Activated naive CD4-positive, alpha-beta T cell (primary cell): ENCODE measurements around the gene ALG2.

Experiments used
- DNase-seq, 4 experiments: peaks; one replicate each; lab custom pipeline; 2025; lab: John Stamatoyannopoulos, UW

ALG2 gene

DNA sequence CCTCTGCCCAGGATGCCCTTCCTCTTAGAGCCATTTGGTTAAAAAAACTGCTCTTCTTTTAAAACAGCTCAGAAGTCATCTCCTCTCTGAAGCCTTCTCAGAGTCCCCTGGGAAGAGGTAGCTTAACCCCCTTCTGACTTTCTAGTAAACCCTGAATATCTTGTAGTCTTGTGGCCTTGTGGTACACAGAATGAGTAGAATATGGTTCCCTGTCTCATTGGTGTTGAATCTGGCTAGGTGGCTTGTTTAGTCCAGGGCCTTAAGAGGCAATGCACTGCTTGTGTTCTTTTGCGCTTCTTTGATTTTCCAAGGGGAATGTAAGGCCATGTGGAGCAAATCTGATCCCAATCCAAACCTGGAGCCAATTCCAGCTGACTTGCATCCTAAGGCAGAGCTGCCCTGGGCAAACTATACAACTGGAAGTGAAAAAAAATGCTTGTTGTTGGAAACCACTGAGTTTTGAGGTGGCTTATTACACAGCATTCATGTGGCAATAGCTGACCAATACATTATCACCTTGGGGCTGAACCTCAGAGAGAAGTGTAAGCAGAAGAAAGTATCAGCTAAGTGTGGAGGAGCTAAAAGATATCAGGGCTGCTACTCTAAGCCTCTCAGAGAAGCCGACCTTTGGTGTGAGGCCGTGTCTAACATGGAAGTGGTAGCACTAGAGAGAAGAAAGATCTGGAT is 31.0 kb downstream of the ALG2 start:
- no peak for DNase-seq

DNA sequence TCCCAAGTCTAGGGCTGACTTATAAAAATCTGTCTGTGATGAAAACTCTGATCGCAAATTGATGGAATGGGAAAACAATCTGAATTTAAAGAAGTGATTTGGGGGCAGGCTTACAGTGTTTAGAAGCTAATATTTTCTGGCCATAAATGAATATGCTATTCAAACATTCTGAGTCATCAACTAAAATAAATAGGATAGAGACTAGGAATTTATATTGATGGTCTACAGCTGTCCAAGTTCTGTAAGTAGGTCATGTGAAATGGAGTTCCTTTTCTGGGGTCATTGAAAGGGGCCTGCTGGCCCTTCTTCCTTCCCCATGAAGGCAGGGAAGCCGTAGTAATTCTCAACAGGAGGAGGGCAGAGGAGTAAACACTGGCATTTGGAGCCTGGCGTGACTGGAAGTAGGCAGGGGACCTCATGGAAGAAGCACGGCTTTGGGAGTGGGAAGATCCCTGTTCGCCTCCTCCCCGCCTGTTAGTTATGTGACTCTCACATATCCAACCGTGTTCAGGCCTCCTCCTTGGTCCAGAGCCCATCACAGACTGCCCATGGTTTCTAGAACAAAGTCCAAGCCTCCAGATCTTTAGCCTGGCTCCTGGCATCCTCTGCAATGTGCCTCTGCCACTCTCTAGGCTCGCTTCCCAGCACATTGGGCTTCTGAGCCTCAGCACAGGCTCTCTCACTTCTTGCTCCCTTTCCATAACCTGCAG is 31.7 kb downstream of the ALG2 start:
- DNase-seq: no peak

DNA sequence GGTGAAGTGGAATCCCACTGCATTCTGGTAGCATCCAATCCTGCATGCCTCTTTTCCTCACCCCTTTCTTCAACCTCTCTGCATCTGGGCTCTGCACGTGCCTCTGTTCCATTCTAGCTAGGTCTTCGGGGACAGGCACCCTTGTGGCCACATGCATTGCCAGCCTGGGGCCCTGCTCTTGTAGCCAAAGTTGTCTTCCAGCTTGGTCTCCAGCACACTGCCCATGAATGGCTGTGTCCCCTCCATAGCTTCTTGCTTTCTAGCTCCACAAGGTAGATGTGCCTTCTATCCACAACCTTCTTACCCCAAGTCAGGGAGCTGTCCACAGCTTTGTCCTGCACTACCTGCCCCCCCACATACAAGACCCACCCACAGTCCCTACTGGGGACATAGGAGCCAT is 32.6 kb downstream of the ALG2 start:
- DNase-seq: no peak

DNA sequence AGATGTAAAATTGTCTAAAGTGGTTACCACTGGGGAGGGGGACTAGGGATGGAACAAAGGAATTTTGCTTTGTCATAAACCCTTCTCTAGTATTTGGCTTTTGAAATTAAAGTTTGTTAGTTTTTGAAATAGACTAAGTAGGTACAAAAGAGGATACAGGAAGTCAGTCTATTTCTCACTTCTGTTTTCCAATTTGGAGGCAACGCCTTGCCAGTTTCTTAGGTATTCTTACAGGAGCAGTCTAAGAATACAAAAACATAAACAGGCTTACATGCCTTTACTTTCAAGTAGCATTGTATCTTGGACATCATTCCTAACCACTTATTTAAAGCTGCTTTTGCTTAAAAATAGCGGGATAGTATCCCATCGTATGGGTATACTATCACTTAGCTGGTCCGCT is 34.4 kb downstream of the ALG2 start:
- no peak for DNase-seq

DNA sequence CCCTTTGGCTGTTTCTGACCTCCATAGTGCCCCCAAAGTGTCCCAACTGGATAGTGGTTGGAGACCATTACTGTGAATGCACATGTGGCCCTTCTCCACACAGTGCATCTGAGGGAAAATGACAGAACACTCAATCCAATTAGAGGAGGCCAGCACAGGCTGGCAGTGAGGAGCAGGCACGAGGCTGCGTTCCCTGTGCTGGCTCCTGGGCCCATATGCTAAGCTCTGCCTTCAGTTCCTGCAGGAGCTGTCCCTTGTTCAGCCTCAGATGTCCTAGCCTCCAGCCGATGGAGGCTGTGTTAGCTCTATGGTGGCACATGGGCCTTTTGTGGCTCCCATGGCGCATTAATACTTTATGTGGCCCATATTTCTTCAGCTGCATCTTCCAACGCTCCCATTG is 35.8 kb downstream of the ALG2 start:
- DNase-seq: no peak

DNA sequence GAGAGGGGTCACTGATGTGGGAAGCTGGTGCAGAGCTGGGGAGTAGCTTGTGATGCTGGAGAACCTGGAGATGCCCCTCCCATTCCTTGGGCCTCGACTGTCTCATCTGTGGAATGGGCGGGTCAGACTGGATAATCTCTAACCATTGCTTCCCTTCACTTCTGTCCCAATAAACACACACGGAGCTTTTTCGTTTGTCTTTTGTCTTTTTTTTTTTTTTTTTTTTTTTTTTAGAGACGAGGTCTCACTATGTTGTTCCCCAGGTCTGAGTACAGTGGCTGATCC is 36.5 kb downstream of the ALG2 start:
- DNase-seq: no peak

DNA sequence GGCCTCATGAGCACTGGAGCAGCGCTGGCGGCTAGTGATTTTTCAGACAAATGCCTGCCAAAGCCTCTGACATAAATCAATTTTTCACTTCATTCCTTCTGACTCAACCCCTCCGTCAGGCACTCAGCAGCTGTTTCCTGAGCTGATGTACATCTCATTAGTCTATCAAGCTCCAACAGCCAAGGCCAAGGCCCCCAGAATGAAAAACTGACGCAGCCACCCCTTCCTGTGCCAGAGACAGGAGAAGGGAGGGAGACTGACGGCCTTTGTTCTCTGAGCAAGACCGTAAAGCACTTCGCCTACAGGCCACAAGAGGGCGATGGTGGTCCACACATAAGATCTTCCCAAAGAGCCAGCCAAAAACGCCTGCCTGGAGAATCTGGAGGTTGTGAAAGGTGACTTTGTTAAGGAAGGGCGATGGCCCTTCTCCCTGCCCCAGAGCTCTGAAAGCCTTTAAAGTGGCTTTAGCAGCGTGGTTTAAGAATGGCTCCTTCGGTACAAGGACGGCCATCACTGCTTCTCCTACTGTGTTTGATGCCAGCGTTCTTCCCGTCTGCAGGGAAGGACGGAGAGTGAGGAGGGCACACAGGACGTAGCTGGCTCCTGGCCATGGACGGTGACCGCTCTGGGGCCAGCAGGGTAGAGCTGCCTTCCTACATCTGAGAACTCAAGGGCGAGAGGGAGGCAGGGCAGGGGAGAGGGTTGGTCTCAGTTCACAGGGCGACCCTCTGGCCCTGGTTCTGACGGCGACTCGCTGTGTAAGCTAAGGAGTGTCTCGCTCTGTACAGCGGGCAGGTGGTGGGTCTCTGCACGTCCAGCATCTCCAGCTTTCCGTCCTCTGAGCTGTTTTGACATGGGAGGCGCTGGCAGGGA is 37.0 kb downstream of the ALG2 start:
- peak; percentile 31 to 59 (median 39) for DNase-seq

DNA sequence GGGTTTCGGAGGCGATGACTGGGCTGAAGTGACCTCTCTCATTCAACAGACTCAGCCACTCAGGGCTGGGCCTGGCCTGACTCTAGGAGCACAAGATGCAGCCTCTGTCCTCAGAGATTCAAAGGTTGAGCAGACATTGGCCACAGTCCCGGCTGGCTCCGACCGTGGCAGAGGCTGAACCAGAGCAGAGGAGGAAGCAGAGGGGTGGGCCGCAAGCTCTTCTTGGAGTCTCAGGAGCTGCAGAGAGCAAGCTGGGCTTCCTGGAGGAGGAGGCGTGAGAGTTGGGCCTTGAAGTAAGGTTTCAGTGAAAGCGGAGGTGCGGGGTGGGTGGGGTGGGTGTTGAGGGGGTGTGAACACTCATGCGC is 37.6 kb downstream of the ALG2 start:
- DNase-seq: no peak

DNA sequence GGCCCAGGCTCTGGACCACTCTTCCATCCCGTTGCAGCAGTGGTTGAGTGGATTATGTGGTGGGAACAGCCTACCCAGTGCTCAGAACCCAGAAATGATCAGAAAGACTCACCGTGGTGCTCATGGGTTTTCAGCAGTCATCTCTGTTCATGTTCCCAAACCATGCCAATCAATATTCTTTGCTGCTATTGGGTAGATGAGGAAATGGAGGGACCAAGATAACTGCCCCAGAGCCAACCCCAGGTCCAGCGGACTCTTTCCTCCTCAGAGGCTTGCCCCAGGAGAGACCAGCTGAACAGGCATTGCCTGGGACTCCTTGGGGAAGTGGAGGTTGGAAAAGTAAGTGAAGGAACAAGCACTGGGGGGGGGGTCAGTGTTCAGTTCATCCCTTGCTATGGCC is 38.1 kb downstream of the ALG2 start:
- no peak for DNase-seq

DNA sequence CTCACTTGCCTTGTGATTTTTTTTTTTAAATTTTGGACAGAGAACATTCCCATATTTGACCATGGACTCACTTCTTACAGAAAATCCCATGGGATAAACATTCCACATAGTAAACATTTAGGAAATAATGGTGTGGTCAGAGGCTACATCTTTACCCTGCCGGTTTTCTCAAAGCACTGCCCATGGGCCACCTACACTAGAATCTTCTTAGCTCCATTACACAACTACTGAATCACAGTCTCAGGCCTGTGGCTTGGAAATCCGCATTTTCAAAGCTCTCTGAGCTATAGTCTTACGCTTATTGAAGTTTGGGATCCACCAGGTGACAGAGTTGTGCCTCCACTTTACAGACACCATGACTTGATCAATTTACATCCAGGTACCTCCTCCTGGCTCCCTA is 39.4 kb downstream of the ALG2 start:
- DNase-seq: no peak

DNA sequence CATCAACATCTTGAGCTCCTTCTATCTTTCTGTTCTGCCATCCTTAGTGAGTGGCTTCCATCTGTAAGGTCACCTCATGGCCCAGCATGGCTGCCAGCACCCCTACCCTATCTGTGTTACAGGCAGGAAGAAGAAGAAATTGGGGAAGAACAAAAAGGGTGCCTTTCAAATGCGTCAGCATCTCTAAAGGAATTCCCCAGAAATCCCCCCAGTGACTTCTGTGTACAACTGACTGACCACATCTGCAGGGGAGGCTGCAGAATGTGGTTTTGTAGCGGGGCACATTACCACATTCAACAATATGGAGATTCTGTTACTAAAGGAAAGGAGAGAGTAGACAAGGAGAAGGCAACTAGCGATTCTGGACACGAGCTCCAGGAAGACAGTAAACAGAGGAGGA is 40.1 kb downstream of the ALG2 start:
- DNase-seq: no peak

DNA sequence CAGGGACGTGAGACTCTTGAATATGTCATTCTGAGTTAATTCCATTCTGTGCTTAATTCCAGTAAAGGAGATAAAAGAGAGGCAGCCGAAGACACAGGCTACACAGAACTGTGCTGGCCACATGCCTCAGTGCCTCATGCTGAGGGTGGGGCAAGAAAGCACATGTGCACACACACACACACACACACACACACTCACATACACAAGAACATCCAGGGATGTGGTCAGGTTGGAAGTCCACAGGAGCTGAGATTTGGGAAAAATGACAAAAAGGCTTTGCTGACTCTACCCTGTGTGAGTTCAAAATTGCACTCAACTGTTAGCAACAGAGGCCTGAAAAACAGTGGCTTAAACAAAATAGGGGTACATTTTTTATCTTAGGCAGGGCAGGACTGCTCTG is 40.5 kb downstream of the ALG2 start:
- DNase-seq: no peak

DNA sequence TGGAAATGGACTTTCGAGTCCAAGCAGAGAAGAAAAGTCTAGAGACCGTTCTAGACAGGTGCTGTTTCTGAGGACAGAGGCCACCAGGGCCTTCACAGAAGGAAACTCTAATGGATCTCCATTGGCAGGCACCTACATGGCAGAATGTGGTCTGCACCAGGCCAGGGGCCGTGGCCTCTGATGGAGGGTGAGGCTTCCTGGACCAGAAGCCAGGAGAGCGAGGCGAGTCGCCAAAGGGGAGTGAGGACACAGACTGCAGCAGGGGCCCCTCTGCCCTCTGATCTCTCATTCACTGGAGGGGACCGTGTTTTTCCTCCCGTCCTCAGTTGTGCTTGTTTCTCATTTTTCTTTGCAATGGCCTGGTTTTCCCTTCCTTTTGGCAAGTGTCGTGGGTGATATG is 41.1 kb downstream of the ALG2 start:
- DNase-seq: no peak

DNA sequence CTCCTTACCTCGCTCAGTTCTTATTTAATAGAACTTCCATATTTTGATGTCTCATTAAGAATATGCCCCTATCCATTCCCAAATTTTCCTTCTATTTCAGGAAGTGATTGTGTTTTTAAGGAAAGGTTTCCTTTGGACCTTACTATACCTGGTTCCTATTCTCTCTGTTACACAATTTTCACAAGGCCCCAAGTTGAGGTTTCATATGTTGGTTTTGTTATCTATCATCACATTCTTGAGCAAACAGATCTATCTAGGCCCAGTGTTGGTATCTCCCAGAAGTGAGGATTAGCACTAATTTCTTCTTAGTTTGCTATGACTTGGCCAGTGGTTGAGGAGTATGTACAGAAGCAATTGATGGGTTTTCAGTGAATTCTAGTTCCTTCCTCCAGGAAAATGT is 41.5 kb downstream of the ALG2 start:
- no peak for DNase-seq

DNA sequence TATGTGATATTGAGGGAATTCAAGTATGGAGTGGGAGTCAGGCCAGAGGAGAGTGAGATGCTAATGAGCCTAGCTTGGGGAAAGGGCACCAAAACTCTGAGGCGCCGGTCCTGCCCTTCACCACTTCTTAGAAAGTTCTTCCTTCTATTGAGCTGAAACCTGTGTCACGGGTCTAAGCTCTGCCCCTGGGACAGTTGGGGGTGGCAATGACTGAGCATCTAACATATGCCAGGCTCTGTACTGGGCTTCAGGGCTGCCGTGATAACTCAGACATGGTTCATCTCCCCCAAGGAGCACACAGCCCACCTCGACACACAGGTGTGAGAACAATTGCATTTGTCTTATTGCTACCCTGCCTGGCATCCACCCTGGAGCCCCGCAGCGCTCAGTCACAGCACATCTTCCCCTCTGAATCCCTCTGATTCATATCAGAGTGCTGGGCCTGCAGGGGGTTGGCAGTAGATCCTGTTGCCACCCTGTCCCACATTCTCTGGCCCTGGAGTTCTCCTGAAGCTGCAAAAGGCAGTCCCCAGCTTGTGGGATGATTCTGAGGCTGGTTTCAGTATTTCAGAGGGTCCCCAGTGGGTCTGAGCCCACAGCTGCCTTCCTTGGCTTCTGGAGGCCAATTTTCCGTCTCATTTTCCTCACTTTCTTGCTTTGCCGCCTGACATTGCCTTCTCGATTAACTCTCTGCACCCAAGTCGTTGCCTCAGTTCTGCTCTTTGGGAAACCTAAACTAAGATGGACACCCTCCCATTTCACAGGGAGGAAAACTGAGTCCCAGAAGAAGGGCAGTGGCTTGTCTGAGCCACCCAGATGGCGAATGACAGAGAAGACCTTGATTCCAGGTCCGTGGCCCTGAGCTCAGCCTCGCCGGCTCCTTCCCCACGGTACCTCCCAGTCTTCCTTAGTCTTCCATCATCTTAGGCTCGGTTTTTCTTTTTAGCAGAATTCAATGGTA is 42.5 kb downstream of the ALG2 start:
- DNase-seq: no peak

DNA sequence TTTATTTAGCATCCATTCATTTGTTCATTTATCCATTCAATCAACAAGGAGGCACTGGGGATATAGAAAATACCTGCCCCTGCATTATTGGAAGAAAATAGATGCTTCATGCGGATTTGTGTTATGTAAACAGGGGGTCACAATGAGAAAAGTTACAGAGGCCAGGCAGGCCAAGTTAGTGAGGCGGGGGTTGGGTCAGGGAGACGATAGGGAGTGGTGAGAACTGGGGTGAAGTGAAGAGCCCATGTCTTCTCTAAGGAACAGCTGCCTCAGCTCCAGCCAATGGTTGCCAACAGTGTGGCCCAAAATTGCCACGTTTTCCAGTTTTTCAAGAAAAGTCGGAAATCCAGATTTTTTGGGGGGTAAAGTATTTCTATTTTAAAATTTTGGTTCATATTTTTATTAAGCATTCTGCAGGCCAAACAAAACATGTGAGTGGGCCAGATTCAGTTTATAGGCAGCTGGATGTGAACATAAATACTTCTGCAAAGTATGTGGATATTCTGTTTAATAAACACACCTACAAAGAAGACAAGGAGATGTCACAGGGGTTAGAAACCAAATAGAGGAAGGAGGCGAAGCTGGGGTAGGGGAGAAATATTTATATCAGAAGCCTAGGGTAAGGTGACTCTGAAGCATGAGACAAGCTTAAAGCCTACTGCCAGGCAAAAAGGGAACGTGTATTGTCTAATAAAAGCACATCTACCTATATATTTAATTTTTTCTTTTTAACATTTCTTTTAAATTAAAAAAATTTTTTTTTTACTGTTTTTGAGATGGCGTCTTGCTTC is 44.0 kb downstream of the ALG2 start:
- no peak for DNase-seq

DNA sequence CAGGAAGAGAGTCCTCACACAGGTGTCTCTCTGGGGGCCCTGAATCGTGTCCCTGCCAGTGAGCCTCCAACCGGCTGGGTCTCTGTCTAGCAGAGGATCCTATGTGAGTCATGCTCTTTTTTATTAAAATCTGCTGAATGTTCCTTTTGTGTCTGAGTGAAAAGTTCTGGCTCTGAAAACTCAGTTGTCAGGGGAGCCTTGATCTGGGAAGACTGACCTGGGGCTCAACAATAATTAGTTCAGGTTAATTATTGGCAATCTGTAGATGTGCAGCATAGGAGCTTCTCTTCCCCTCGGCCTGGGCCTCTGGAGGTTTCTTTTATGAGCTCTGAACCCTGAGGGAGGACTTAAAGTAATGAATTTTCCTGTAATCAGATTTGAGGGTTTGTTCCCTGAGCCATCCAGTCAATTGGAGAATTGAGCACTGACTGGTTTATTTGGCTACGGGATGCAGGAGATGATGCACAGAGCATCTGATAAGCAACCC is 45.2 kb downstream of the ALG2 start:
- DNase-seq: no peak

DNA sequence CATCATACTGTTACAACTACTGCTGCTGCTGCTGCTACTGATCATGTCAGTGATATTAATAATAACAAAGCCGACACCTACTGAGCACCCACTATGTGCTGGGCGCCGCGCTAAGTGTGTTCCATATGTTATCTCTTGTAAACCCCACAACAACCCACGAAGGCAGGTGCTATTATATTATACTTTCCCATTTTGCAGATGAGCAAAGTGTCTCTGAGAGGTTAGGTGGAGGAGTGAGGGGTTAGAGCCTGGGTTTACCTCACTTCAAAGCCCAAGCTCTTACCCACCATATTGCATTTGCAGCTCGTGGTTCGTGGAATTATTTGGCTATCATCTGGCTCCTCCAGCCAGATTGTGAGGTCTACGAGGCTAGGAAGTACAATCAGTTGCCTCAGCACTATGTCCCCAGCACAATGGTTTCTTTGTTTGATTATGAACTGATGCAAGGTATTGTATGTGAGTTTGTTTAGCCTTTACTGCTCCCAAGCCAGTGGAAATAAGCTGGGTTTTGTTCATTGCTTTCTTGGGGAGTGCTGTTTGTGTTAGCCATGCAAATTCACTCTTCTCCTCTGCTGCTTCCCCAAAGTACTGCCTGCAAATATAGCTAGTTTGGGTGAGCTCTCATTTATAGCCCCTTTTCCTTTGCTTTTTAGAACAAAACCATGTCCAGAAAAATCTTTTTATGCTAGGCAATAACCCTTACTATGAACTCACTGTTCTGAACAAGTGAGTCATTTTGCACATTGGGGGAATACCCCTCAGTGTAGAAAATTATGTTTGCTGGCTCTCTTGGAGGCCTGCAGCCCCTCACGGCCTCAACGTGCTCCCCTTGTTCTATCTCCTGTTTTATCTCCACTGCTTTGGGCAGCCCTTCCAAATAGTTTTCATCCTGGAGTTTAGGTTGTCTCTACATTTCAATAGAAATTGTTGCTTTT is 47.9 kb downstream of the ALG2 start:
- DNase-seq: no peak

DNA sequence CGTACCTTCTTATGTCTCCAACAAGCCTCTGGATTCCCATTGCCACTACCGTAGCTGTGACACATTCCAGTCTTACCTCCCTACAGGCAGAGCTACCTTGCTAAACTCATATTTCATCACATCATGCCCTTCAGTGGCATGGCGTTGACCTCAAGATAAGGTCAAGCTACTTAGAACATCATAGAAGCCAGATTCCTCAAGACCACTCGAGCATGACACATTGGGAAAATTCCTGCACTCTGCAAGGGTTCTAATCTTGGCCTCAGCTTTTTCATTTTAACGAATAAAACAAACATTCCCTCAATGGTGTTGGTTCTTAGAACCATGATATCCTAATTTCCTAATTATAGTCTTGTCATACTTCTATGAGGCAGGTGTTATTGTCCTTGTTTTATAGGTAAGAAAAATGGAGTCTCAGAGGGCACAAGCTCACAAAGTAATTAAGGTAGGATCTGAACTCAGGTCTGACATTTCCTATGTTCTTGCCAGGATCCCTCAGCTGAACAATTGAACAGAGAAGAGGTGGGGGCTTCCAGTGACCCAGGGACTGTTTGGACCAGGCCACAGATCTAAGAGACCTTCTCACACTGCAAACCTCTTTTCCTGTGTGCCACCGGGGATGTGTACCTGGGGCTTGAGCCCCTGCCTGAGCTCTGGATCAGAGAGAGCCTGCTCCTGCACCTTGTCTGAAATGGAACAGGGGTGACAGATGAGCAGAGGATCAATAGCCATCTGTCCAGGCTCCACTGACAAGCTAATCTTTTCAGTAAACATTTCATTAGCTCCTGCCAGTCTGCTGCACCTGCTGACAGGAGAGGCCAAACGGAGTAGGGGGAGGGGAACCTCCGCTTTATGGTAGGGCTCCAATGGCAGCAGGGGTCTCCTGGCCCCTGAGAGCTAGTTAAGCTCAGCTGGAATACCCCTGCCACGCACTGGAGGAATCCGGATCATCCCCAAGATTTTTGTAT is 49.3 kb downstream of the ALG2 start:
- DNase-seq: no peak
